HG03460 (cell line): ENCODE measurements around the gene MATN1.
"Not testable (repeated sequence)": the region's sequence is repeated elsewhere in the genome, so short reads cannot be mapped to it uniquely, and the experiment has no call there.

Experiments
- ATAC-seq: cut with Tn5 transposase; IDR thresholded peaks from one replicate; pipeline ENCODE4 v1.9.1; 2021; ENCODE audit not compliant: unreplicated experiment

Gene MATN1

GRCh38 chr1:30700528-30701257, 22.7 kb downstream of the MATN1 start:
- ATAC-seq: no peak

GRCh38 chr1:30699762-30700161, 23.6 kb downstream of the MATN1 start:
- ATAC-seq: no peak

- ATAC-seq: no peak
Observed at GRCh38 chr1:30698401-30698981, 24.9 kb downstream of the MATN1 start.

- no peak for ATAC-seq
Observed at GRCh38 chr1:30697571-30698376, 25.6 kb downstream of the MATN1 start.

GRCh38 chr1:30696831-30697230, 26.6 kb downstream of the MATN1 start:
- no peak for ATAC-seq

- ATAC-seq: no peak
Observed at GRCh38 chr1:30695439-30695841, 27.9 kb downstream of the MATN1 start.

GRCh38 chr1:30694280-30695175, 28.9 kb downstream of the MATN1 start:
- no peak for ATAC-seq

- no peak for ATAC-seq
Observed at GRCh38 chr1:30693822-30694221, 29.6 kb downstream of the MATN1 start.

GRCh38 chr1:30693366-30693765, 30.0 kb downstream of the MATN1 start:
- no peak for ATAC-seq

GRCh38 chr1:30692948-30693301, 30.5 kb downstream of the MATN1 start:
- ATAC-seq: no peak

GRCh38 chr1:30692201-30692947, 31.0 kb downstream of the MATN1 start:
- ATAC-seq: no peak

GRCh38 chr1:30691480-30691879, 31.9 kb downstream of the MATN1 start:
- no peak for ATAC-seq

- no peak for ATAC-seq
Observed at GRCh38 chr1:30689901-30690645, 33.3 kb downstream of the MATN1 start.

- no peak for ATAC-seq
Observed at GRCh38 chr1:30688920-30689794, 34.2 kb downstream of the MATN1 start.

GRCh38 chr1:30688516-30688915, 34.9 kb downstream of the MATN1 start:
- ATAC-seq: not testable (repeated sequence)

GRCh38 chr1:30687886-30688285, 35.5 kb downstream of the MATN1 start:
- ATAC-seq: no peak

- no peak for ATAC-seq
Observed at GRCh38 chr1:30686236-30686935, 37.0 kb downstream of the MATN1 start.

- ATAC-seq: no peak
Observed at GRCh38 chr1:30685796-30686165, 37.6 kb downstream of the MATN1 start.
